HG03280 (cell line): Measurements from ENCODE around the gene SND1.
A peak's percentile ranks its signal among the peaks of the same experiment; 100 is the strongest.

Experiments
- ATAC-seq: cut with Tn5 transposase; IDR thresholded peaks from one replicate; pipeline ENCODE4 v1.9.1; 2021; ENCODE audit warnings: mild to moderate bottlenecking, moderate library complexity; ENCODE audit not compliant: unreplicated experiment

SND1 gene

DNA sequence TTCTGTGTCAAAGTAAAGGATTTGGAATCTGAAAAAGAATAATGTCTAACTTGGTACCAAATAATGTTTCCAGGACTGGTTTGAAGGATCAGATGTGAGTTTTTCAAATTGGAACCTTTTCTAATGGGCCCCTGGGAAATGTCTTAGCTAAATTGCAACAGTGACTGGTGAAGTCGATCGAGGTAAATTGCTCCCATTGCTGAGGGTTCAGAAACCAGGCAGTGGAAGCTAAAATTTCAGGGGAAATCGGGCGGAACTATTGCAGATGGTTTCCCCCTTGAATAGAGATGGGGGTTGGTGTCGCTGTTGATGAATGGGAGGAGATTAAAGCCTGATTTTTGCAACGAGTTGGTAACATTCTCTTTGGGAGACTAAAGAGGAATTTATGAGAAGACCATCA is 112.7 kb downstream of the SND1 start:
- no peak for ATAC-seq

- ATAC-seq: no peak
Measured at GRCh38 chr7:127765150-127765549, 113.2 kb downstream of the SND1 start.

- no peak for ATAC-seq
Measured at GRCh38 chr7:127766831-127767459, 115.0 kb downstream of the SND1 start.

DNA sequence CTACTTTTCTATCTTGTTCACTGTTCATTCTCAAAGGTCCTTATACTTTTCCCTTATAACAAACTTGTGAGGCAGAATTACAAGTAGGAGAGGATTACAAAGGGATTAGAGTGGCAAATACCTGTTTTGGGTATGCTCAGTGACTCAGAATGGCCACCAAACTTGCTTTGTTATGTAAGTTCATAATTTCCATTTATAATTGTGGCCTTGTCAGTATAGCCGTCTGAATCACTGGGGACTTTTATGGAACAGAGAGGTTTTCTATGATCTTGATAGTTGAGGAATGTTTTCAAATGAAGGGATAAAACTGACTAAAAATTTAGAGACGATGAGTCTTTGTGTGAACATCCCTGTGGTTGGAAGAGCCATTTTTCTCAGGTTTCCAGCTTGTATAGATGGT is 116.2 kb downstream of the SND1 start:
- no peak for ATAC-seq

DNA sequence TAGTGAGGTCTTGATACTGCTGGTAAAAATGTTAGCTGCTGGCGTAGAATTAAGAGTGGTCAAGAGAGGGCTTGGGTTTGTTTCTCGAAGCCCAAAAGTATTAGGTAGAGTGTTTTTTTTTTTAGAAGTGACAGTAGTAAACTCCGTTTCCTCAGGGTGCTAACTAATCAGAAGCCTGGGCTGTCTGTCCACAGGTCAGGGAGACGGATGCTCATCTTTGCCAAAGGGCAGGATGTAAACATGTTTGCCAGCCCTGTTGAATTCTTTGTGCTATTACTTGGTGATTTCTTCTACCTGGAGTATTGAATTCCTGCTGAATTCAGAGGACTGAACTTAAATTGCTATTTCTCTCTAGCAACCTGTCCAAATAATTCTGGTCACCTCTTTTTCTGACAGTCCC is 117.1 kb downstream of the SND1 start:
- no peak for ATAC-seq

GRCh38 chr7:127769696-127770400 is 117.9 kb downstream of the SND1 start:
- no peak for ATAC-seq

DNA sequence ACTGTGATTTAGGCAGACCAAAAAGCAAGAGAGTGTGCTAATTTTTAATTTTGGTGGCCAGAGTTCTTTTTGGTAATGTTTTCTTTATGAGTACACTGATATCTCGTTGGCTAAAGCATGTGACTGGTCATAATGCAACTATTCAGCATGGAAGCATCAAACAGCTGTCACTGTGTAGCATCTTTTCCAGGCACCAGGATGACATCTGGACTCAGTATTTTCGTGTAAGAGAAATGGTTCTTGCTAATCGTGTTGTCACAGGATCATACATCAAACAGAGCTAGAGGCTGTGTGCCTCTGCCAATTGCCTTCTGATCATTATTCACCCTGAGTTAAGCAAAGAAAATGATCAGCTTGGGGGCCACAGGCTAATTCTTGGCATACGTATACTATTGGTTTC is 118.9 kb downstream of the SND1 start:
- ATAC-seq: no peak

GRCh38 chr7:127771707-127772106 is 119.7 kb downstream of the SND1 start:
- peak; percentile 54 for ATAC-seq

DNA sequence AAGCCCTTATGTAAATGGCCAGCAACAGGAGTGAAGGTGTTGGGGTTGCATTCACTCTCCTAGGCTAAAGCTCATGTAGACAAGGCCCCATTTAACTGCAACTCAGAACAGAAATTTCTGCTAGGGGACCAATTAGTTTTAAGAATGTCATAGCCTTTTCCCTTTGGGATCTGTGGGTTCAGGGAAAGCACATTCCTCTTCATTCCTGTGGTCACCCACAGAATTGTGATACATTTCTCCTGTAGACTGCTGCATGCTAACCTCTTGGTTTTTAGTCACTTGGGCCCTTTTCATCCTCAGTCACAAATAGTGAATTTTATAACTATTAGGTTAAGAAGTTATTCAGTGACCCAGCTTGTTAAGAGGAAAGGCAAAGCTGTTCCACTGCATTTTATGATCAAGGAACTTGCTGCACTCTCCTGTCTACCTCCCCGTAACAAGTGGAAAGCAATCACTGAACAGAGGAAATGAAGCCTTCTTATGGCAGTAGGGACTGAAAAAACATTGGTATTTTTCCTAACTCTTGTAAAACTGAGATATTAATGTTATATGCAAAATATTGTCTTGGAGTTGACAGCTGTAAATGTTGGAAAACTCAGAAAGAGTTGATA is 124.9 kb downstream of the SND1 start:
- ATAC-seq: no peak

DNA sequence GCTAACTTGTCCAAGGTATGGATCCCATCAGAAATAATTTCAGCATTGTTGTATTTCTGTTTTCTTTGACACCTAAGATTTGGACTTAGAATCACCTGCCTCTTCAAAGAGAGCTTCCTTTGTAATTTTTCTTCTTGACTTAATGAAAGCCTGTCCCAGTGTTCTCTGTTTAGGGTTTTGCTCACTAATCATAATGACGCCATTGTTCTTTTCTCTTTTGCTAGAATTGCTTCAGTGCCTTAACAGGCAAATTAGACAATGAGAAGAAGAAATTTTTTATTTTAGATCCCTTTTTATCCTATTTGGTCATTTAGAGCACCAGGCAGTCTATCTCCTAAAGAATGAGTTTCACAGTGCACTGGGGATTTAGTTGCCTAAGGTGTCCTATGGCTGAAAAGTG is 128.5 kb downstream of the SND1 start:
- ATAC-seq: no peak

DNA sequence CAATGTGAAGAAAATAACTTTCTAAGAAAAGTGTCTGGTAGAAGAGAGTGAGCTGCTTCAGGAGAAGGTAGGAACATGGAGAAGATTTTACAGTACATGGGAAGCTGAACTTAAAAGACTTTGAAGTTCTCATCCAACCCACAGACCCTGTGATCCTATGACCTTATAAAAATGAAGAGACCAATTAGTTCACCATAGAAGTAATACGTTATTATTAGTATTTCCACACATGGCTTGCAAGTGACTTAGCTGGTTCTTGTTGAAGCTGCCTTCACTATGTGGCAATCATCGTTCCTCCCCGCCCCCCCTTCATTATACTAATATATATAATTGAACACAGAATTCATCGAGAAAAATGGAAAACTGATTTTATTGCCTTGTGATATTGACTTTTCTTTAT is 129.1 kb downstream of the SND1 start:
- no peak for ATAC-seq

DNA sequence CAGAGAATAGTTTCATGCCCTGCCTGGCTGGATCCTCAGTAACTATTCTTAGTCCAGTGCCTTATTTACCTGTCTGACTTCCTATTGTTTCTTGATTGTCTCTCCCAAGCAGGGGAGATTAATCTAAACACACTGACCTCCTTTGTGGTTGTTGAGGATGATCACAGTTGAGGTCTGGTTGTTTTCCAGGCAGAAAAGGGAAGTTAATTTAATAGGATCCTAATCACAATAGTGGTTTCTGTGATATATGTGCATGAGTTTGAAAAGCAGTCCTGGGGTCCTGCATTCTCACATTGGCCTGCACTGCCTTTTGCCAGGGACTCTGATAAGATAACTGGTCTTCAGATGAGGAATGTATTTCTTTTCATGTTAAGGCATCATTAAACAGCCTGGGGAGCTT is 130.1 kb downstream of the SND1 start:
- no peak for ATAC-seq

DNA sequence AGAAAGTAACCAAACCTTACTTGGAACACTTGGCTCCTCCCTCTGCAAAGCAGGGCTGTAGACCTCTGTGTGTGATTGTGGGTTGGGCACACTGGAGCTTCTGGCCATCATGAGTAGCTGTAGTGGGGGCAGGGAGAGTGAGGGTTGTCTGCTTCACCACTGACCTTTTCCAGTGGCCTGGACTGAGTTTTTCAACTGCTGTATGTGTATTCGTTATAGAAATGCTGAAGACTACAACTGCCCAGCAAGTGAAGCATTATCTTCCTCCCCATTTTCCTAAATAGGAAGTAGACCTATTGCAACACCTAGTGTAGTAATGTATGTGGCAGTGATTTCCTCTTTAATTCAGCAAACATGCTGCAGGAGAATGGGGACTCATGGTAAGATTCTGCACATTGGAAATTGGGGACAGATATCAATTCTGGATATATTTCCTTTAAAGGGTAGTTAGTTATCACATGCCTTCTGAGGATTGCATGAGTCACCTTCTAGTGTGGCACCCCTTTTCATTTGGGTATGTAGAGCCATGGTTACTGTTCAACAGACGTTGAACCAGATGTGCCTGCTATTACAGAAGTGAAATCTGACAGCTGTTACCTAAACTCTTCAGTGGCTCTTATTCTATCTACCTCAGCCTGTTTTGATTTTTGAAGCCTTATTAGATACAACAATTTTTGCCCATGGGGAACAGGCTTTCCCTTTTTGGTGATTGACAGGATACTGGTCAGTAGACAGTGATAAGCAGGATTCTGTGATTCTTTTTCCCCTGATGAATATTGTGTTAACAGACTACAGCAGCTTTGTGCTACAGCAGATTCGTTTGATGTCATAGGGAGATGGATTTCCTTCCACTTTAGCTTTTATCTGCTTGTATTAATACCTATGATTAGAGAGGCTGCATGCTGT is 130.9 kb downstream of the SND1 start:
- peak; percentile 88 for ATAC-seq

DNA sequence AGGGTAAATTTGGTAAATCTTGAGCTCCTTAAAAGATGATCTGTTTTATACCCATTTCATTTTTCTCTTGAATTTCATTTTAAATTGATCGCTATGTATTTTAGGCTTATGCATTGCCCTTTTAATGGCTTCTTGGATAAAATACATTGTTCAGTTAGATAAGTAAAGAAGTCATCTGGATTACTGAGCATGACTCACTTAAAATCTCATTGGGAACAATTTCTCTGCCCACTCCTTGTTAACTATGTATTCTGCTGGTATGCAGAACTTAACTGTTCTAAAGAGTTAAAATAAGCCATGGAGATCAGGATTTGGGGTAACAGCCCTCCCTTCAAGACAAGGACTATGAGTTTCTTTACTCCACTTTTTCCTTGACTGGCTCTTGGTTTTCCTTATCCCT is 134.2 kb downstream of the SND1 start:
- ATAC-seq: no peak

- ATAC-seq: no peak
Measured at GRCh38 chr7:127789031-127789430, 137.0 kb downstream of the SND1 start.

- ATAC-seq: no peak
Measured at GRCh38 chr7:127791446-127792189, 139.6 kb downstream of the SND1 start.

DNA sequence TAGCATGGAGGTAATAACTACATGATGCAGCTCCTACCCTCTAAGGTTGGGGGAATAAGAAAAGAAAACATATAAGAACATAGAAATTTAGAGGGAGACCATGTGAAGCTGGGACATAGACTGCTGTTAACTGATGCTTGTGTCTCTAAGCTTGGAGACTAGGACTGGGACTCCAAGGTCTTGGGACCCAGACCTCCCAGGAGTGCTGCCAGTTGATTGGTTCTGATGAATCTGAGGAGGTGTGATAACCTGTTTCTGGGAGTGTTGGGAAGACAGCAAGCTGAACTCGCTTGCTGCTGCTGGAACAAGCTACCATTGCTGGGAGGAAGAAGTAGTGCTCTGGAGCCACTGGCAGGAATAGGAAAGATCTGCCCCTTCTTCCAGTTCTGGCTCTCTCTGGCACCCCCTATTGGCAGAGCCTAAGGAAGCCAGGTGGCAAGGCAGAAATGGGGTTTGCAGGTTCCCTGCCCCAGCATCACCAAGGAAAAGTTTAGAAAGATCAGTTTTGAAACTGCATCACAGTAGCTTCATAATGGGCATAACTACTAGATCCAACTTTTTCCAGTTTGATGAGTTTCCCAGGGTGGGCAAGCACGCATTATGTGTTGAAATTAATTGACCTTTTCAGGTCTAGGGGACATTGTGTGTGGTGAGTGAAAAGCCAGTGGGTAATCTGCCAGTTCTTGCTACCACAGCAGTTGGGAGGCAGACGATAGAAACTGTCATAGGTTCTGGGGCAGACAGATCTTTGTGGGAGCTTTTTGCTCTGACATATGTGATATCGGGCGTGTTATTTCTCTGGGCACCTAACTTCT is 140.7 kb downstream of the SND1 start:
- ATAC-seq: no peak

- ATAC-seq: no peak
Measured at GRCh38 chr7:127793582-127793981, 141.6 kb downstream of the SND1 start.

DNA sequence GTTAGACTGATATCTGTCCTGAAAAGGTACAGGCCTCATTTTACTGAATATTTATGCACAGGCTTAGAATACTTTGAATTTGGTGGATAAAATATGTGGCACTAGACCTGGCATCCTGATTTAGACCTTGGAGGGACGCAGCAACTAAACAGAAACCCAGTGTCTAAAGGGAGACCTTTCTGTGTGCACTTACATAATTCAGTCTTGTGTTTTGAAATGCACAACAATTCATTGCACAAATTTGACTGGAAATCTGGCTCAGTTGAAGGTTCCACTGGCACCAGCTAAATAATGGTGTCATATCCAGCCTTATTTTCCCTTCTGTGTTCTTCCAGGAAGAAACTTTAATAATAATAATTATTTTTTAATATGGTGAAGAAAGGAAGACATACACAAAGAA is 142.1 kb downstream of the SND1 start:
- no peak for ATAC-seq

GRCh38 chr7:127794551-127794950 is 142.6 kb downstream of the SND1 start:
- no peak for ATAC-seq
